Mammary epithelial cell (primary cell): ENCODE measurements around the gene CACNA1E.

Experiments used
- CTCF ChIP-seq, 2 donors: IDR thresholded peaks in 1 of 2; conservative IDR thresholded peaks in 1 of 2; 2 replicates each; pipeline ENCODE4 v1.5.1; 2011 to 2012; ENCODE audit warnings: inconsistent platforms in 2 of 2, low read length in 2 of 2, mild to moderate bottlenecking in 2 of 2, control low read depth in 1 of 2, low read depth in 1 of 2; ENCODE audit not compliant: insufficient read depth in 1 of 2; ENCODE audit errors: extremely low read depth in 1 of 2
- EZH2 ChIP-seq: IDR thresholded peaks from 2 replicates; pipeline ENCODE4 v1.6.1; 2012; ENCODE audit warnings: low read length, inconsistent platforms, borderline replicate concordance

- TF ChIP-seq CTCF (conservative IDR thresholded peaks at IDR 0.05 in 1 of 2, IDR thresholded peaks at IDR 0.05 in 1 of 2; ENCODE audit: extremely low read depth in 1 of 2, insufficient read depth in 1 of 2, low read depth in 1 of 2, low read length in 2 of 2) (no peak), EZH2 (no peak)
Observed at GRCh38 chr1:181739214-181739613, 255.9 kb downstream of the CACNA1E start.
